ENCODE data around the gene IL18.
"Not testable (repeated sequence)": the region's sequence is repeated elsewhere in the genome, so short reads cannot be mapped to it uniquely, and the experiment has no call there.

IL18 gene

DNA sequence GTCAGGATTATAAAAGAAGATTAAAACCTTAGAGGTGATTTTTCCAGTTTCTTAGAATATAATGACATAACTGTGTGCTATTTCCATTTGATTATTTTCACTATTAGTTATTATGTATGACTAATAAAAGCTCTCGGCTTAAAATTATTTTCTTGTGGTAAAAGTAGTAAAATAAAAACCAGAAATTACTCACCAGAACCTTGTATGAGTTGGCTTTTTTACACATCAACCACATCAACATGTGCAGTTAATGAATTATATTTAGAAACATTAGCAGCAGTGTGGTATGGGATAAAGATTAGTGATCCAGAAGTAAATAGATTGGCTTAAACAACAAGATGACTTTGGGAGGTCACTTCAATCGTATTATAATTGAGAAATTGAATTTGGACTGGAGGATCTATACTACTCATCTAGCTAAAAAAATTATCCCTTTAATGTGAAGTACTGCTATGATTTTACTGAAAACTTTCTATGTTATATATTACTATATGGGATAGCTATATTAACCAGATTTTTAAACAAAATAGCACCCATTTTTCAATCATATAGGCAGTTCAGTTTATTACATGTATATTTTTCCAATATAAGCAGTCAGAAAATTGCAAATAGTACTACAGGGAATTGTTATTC lies 8.6 kb upstream of the IL18 start:
- DNase-seq (ENCODE audit: low read depth): no peak

- DNase-seq (ENCODE audit: low read depth): no peak
Measured at GRCh38 chr11:112167145-112167544, 3.3 kb upstream of the IL18 start, which contains the start of gene TEX12. Gene TEX12, plus strand, starts transcription at chr11:112167372. Its CDS starts 1,897 bp downstream, at chr11:112169269.

GRCh38 chr11:112166562-112166961 lies 2.7 kb upstream of the IL18 start:
- DNase-seq (ENCODE audit: low read depth): no peak

- DNase-seq (ENCODE audit: low read depth): no peak
Measured at GRCh38 chr11:112165049-112165448, 1.2 kb upstream of the IL18 start.

- no peak for DNase-seq (ENCODE audit: low read depth)
Measured at GRCh38 chr11:112162761-112163546, 940 bp downstream of the IL18 start.

- DNase-seq (ENCODE audit: low read depth): not testable (repeated sequence)
Measured at GRCh38 chr11:112162200-112162599, 1.7 kb downstream of the IL18 start.

- no peak for DNase-seq (ENCODE audit: low read depth)
Measured at GRCh38 chr11:112161012-112161411, 2.9 kb downstream of the IL18 start.

DNA sequence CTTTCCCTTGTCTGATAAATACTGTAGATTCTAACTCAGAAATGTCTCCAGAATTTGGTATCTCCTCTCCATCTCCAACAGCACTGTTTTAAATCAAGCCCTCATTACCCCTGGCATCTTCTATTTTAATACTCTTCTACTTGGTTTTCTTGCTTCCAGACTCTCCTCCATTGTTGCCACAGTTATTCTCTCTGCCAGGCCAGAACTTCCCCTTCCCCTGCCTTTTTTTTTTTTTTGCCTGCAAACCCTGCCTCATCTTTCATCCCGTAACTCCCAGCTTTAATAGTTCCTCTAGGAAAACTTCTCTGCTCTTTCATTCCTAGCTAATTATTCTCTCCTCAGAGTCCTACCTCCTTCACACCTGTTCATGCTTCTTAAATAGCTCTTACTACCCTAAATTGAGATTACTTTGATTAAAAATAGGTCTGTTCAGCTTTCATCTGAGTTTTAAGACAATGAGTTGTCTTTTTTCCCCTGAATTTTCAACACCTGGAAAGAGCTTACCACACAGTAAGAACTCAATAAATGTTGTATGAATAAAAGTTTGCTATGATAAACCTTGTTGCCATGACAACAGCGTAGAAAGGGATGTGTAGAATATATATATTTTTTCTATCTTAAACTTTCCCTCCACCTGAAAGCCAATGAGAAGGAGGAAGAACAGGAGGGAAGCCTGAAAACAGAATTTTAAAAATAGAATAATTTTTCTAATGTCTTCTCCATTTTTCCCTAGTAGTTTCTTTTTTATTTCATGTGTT lies 3.6 kb downstream of the IL18 start:
- DNase-seq (ENCODE audit: low read depth): no peak

GRCh38 chr11:112159098-112160065 lies 4.5 kb downstream of the IL18 start:
- no peak for DNase-seq (ENCODE audit: low read depth)

DNA sequence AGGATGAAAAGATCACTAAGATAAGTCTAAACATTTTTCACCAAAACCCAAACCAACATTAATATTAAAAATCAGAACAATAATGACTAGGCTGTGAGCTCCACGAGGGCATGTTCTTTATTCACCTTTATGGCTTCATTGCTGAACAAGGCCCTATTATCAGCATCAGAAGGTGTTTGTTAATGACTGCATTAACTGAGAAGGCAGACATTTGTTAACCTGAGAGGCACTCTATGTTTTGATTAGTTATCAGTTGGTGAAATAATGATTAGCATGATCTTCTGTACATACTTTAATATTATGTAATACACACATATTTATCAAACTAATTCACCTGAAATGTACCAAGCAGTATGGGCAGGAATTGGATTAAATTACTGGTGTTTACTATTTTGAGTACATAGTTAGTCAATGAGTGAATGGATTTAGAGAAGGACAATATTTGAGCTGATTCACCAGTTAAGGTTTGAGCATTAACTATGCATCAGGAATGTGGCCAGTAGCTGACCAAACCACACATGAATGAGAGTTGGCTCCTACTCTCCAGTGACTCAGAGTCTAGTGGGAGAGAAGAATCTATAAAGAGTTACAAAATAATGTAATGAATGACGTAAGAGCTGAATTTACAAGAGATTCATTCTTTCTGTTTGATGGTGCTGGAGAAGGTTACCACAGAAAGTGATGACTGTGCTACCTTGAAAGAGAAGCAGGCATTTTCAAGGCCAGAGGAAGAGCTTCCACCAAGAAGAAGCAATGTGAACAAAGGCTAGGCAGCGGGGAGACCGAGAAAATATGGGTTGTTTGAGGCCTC lies 6.7 kb downstream of the IL18 start:
- peak; percentile 99 for DNase-seq (ENCODE audit: low read depth)

DNA sequence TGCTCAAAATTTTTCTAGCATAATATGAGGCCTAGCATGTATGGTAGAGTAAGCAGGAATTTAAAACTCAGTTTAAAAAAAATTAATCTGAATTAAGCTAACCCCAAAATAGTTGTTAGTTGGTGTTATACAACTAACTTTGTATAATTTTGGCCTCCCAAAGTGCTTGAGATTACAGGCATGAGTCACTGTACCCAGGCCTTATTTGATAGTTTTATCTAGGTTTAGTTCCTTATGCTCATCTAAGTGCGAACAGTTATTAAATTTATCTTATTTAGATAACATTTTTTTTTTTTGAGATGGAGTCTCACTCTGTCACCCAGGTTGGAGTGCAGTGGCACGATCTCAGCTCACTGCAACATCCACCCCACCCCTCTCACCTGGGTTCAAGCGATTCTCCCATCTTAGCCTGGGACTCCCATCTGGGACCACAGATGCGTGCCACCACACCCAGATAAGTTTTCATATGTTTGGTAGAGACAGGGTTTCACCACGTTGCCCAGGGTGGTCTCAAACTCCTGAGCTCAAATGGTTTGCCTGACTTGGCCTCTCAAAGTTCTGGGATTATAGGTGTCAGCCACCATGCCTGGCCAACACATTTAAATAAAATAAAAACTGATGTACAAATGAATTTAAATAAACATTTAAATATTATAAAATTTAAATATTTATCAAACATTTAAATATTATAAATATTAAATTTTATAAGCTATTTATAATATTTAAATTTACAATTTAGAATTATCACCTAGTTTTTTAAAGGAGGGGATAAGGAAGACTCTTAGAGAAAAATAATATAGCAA lies 7.5 kb downstream of the IL18 start:
- DNase-seq (ENCODE audit: low read depth): no peak

DNA sequence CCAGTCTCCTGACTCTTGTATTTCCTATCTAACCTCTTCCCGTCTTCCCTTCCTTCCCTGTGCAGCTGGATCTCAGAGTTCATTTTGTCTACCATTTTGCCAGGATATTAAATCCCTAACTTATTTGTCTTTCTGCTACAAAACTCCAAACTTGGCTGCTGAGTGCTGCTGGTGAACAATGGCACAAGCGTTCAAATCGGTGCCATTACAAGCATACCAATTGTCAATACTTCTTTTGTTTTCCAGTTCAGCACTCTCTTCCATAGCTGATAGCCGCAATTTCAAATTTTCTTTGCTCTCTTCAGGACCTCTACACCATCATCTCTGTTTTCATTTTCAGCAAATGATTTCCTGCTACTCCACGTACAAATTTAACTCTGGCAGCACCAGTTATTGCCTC lies 13.4 kb downstream of the IL18 start:
- DNase-seq (ENCODE audit: low read depth): no peak

DNA sequence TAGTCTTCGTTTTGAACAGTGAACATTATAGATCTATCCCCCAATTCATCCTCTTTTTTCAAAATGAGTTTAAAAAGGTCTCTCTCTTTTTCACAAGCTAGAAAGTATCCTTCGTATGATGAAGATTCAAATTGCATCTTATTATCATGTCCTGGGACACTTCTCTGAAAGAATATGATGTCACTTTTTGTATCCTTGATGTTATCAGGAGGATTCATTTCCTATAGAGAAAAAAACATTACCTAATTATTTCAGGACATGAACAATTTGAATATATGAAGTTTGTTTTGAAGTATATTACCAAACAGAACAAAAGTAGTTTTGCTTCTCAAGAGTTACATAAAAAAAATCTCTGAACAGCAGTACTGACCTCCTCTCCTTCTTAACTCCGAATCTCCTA lies 20.3 kb downstream of the IL18 start:
- DNase-seq (ENCODE audit: low read depth): no peak

- DNase-seq (ENCODE audit: low read depth): no peak
Measured at GRCh38 chr11:112134473-112134872, 29.4 kb downstream of the IL18 start.

- no peak for DNase-seq (ENCODE audit: low read depth)
Measured at GRCh38 chr11:112132737-112133136, 31.2 kb downstream of the IL18 start.

GRCh38 chr11:112129656-112130055 lies 34.2 kb downstream of the IL18 start:
- DNase-seq (ENCODE audit: low read depth): no peak

DNA sequence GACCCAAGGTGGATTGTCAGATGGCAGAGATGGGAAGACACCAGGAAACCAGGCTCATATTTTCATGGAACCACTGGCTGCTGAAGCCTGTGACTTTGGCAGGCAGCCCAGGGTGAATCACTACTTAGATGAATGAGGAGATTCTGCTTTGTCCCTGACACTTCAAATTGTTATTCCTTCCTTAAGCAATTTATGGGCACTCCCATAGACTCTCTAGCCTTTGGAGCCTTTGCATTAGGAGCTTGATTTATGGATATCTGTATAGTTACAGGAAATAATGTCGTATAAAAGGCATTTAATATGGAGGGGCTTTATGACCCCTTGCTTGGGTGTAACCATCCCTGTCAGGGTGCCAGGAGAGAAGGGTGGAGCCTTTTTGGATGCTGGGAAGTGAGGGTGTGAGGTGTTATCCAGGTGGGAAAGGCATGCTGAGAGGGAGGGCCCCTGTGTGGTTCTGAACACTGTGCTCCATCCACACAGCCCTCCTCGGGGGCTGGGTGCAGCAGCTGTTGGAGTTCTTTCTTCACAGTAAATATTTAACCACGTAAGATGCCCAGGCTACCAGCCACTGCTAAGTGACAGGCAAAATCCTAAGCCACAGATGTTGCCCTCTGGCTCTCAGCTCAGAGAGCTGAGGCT lies 35.3 kb downstream of the IL18 start:
- peak; percentile 30 for DNase-seq (ENCODE audit: low read depth)

- no peak for DNase-seq (ENCODE audit: low read depth)
Measured at GRCh38 chr11:112127056-112127455, 36.8 kb downstream of the IL18 start.

DNA sequence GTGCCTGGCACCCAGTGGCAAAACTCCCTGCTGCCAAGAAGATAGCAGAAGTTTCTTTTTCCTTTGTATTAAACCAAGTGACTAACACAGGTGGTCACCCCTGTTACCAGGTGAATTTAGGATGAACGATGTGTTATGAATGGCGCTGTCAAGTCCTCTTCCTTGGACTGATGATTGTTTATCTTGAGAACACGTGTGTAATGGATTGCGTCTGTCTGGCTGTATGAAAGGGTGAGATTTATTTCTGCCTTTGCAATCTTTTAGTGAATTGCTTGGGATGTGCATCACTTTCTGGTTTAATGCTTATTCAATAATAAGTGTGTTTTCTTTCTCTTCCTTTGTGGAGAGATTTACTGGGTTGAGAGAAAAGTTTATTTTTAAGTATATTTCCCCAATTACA lies 40.8 kb downstream of the IL18 start:
- DNase-seq (ENCODE audit: low read depth): no peak

All from non-pigmented ciliary epithelial cell (primary cell).